A549 (cell line): ENCODE measurements around the gene CPSF4.

Experiments used
- CTCF ChIP-seq: fragments of >200 bp; sonication (Bioruptor Twin); formaldehyde crosslinking; IDR thresholded peaks from 3 replicates; pipeline ENCODE4 v1.5.1; 2016
- POLR2AphosphoS2 ChIP-seq: conservative IDR thresholded peaks from 2 replicates; pipeline ENCODE4 v1.6.1; 2012; ENCODE audit warnings: low read length, improper control_type of control experiment, inconsistent platforms
- ZFP36 ChIP-seq: fragments of 450-650 bp; IDR thresholded peaks from 2 replicates; pipeline ENCODE4 v1.6.1; 2014; ENCODE audit warnings: borderline replicate concordance; ENCODE audit not compliant: partially characterized antibody

- TF ChIP-seq POLR2AphosphoS2 (no peak), ZFP36 (no peak), CTCF (no peak)
These were observed 34.5 kb downstream of the CPSF4 start for GRCh38 chr7:99473315-99473596.
